ENCODE data around the gene FMNL2.

Gene FMNL2

GRCh38 chr2:152347076-152347475, 12.1 kb downstream of the FMNL2 start:
- in situ Hi-C loops (cut with HindIII; ENCODE audit: low sequenced_read_pairs) = no loop called here
- TF ChIP-seq, protein P1, sequence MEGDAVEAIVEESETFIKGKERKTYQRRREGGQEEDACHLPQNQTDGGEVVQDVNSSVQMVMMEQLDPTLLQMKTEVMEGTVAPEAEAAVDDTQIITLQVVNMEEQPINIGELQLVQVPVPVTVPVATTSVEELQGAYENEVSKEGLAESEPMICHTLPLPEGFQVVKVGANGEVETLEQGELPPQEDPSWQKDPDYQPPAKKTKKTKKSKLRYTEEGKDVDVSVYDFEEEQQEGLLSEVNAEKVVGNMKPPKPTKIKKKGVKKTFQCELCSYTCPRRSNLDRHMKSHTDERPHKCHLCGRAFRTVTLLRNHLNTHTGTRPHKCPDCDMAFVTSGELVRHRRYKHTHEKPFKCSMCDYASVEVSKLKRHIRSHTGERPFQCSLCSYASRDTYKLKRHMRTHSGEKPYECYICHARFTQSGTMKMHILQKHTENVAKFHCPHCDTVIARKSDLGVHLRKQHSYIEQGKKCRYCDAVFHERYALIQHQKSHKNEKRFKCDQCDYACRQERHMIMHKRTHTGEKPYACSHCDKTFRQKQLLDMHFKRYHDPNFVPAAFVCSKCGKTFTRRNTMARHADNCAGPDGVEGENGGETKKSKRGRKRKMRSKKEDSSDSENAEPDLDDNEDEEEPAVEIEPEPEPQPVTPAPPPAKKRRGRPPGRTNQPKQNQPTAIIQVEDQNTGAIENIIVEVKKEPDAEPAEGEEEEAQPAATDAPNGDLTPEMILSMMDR (IDR thresholded peaks at IDR 0.05; ENCODE audit: low read depth, low read length, missing control alignments) = no peak
- peak; percentile 94 for DNase-seq (ENCODE audit: low read depth)

GRCh38 chr2:152348388-152348787, 13.4 kb downstream of the FMNL2 start:
- no peak for DNase-seq (ENCODE audit: low read depth)
- TF ChIP-seq, protein P1 (IDR thresholded peaks at IDR 0.05; ENCODE audit: low read depth, low read length, missing control alignments) = no peak
- in situ Hi-C loops (cut with HindIII; ENCODE audit: low sequenced_read_pairs) = no loop called here
- H3K4me3 ChIP-seq (ENCODE audit: low read depth, low read length) = no peak overlapping the region

More at GRCh38 chr2:152347076-152347475, 12.1 kb downstream of the FMNL2 start:
- H3K4me3 ChIP-seq (ENCODE audit: low read depth, low read length) = no peak overlapping the region

- DNase-seq (ENCODE audit: low read depth) = no peak
- TF ChIP-seq, protein P1 (IDR thresholded peaks at IDR 0.05; ENCODE audit: low read depth, low read length, missing control alignments) = no peak
- in situ Hi-C loops (cut with HindIII; ENCODE audit: low sequenced_read_pairs) = no loop called here
- H3K4me3 ChIP-seq (ENCODE audit: low read depth, low read length) = no peak overlapping the region
Measured at GRCh38 chr2:152349416-152349815, 14.4 kb downstream of the FMNL2 start.

DNA sequence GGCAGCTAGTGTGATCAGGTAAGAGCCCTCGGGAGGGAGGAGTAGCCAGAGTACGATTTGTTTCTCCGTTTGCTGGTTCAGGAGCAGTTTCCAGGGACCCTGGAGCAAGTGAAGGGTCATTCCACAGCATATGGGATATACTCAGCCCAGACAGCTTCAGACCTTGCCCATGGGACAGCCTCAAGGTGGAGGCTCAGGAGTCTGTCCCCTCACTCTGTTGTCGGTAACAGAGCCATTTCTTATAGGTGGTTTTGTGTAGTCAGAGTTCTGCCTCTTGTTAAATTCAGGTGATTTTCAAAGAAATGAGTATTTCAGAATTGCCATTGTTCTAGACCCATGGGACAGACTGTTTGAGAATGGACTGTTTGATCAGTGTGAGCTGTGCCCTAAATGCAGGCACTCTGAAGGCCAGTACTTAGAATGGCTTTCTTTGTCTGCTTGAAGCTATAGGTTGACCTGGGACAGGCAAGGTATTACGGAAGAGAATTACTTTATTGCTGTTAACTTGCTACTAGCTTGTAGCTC, 15.2 kb downstream of the FMNL2 start:
- no peak overlapping the region for H3K4me3 ChIP-seq (ENCODE audit: low read depth, low read length)
- TF ChIP-seq, protein P1 (IDR thresholded peaks at IDR 0.05; ENCODE audit: low read depth, low read length, missing control alignments) = no peak
- in situ Hi-C loops (cut with HindIII; ENCODE audit: low sequenced_read_pairs) = loop anchor here (5.0 kb wide), 1 partner anchor 57 kb away; no protein-coding TSS in a partner anchor
- no peak for DNase-seq (ENCODE audit: low read depth)

GRCh38 chr2:152352616-152353015, 17.6 kb downstream of the FMNL2 start:
- TF ChIP-seq, protein P1 (IDR thresholded peaks at IDR 0.05; ENCODE audit: low read depth, low read length, missing control alignments) = no peak
- no peak overlapping the region for H3K4me3 ChIP-seq (ENCODE audit: low read depth, low read length)
- in situ Hi-C loops (cut with HindIII; ENCODE audit: low sequenced_read_pairs) = loop anchor here (5.0 kb wide), 1 partner anchor 55 kb away; no protein-coding TSS in a partner anchor
- no peak for DNase-seq (ENCODE audit: low read depth)

- no peak overlapping the region for H3K4me3 ChIP-seq (ENCODE audit: low read depth, low read length)
- in situ Hi-C loops (cut with HindIII; ENCODE audit: low sequenced_read_pairs) = loop anchor here (5.0 kb wide), 1 partner anchor 54 kb away; no protein-coding TSS in a partner anchor
- TF ChIP-seq, protein P1 (IDR thresholded peaks at IDR 0.05; ENCODE audit: low read depth, low read length, missing control alignments) = no peak
- no peak for DNase-seq (ENCODE audit: low read depth)
Measured at GRCh38 chr2:152353364-152353763, 18.4 kb downstream of the FMNL2 start.
